Measurements from ENCODE around the gene IL4R.

Gene IL4R

DNA sequence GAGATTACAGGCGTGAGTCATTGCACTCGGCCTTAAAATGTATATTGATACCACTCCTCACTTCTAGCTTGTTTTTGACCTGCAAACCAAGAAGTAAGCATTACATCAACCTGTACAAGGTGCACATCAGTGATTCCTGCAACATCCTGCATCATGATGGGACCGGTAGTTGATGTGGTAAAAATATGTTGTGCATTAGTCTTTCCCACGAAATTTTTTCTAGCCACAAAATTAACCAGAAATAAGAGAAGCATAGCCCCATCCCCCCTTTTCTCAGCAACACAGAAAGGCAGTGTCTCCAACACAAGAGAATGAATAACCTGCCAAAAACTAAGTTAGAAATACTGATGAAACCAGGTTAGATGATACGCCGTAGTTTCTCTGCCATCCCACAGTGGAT lies 24.1 kb upstream of the IL4R start:
- peak; percentile 7 for DNase-seq

GRCh38 chr16:27290562-27290961 lies 23.2 kb upstream of the IL4R start:
- DNase-seq: peak; percentile 24

GRCh38 chr16:27291106-27291505 lies 22.7 kb upstream of the IL4R start:
- DNase-seq: peak; percentile 39

GRCh38 chr16:27291722-27292240 lies 22.0 kb upstream of the IL4R start:
- peak; percentile 32 for DNase-seq

- peak; percentile 6 for DNase-seq
Measured at GRCh38 chr16:27293343-27293742, 20.4 kb upstream of the IL4R start.

DNA sequence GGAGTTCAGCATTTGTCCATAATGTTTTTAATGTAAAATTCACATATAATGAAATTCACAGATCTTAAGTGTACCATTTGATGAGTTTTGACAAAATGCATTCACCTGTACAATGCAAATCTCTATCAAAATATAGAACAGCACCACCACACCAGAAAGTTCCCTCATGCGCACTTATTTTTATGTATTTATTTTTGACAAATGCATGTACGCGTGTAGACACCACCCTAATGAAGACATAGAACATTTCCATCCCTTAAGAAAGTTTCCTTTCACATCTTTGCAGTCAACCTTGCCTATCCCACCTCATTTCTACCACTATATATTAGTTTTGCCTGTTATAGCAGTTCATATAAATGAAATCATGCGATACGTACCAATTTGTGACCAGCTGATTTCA lies 15.6 kb upstream of the IL4R start:
- DNase-seq: no peak

DNA sequence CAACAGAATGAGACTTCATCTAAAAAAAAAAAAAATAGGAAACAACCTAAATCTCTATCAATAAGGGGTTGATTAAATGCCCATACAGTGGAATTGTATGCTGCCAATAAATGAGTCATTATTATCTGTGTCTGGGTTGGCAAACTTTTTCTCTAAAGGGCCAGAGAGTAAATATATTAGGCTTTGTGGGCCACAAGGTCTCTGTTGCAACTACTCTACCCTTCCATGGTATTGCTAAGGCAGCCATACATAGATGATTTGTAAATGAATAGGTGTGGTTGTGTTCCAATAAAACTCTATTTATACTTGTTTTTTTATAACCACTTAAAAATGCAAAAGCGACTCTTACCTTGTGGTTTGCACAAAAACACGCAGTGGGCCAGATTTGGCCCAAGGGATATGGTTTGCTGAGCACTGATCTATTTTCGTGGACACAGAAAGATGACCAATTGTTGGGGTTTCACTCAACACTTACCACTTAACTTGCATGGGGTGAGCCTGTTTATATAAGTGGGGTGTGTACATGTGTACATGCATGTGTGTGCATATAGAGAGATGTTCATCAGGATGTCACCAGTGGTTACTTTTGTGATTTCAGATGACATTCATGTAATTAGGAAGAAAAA lies 12.4 kb upstream of the IL4R start:
- no peak for DNase-seq

DNA sequence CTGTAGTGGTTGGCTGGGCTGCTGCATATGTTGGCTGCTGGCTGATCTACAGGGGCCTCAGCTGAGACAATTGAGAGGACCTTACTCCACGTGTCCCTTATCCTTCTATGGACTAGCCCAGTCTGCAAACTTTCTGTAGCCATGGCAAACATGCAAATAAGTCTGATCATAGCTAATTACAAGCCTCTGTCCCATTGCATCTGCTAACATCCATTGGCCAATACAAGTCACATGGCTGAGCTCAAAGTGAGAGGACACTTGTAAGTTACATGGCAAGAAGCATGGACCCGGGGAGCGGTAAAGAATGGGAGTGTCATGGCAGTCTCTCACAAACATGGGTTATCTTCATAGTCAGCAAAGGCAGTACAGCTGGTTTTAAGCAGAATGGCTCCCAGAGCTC lies 11.6 kb upstream of the IL4R start:
- no peak for DNase-seq

DNA sequence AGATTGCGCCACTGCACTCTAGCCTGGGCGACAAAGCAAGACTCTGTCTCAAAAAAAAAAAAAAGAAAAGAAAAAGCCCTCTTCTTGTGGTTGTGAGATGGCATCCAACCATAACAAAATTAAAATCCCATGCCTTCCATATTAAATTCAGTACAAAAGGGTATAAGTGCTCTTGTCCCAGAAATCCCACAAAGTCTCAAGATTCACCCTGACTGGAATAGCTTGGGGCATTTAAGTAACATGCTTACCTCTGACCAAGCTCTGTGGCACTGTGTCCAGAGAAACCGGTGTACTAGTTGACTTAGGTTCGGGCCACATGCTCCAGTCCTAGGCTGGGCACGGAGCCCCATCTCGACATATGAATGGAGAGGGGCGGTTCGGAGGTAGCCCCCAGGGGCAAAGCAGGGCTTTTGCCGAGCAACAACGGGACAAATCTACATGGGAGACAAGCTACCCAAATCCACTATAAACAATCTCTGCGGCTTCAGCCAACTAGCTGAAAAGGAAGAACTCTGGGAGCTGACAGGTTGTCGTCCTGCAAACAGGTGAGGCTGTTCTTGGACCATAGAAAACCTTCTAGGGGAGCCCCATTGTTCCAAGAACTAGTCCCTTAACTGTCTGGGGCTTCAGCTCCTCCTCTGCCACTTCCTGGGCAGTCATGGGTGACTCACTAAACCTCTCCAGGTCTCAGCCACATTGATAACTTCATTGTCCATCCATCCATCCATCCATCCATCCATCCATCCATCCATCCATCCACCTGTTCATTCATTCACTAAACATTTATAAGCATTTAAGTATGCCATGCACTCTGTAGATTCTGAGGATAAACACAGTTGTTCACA lies 10.3 kb upstream of the IL4R start:
- DNase-seq: no peak

DNA sequence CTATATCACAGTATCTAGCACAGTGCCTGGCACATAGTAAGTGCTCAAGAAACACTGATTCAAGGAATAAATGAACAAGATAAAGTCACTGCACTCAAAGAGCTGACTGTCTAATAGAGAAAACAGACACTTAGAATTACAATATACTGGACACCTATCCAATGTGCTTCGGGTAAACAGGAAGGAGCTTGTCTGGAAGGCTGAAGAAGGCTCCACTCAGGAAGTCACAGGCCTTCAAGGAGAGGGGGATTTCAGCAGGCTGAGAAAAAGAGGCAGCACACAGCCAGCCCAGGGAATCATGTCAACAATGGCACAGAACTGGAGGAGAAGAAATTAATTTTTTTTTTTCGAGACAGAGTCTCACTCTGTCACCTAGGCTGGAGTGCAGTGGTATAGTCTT lies 9.7 kb upstream of the IL4R start:
- DNase-seq: no peak

DNA sequence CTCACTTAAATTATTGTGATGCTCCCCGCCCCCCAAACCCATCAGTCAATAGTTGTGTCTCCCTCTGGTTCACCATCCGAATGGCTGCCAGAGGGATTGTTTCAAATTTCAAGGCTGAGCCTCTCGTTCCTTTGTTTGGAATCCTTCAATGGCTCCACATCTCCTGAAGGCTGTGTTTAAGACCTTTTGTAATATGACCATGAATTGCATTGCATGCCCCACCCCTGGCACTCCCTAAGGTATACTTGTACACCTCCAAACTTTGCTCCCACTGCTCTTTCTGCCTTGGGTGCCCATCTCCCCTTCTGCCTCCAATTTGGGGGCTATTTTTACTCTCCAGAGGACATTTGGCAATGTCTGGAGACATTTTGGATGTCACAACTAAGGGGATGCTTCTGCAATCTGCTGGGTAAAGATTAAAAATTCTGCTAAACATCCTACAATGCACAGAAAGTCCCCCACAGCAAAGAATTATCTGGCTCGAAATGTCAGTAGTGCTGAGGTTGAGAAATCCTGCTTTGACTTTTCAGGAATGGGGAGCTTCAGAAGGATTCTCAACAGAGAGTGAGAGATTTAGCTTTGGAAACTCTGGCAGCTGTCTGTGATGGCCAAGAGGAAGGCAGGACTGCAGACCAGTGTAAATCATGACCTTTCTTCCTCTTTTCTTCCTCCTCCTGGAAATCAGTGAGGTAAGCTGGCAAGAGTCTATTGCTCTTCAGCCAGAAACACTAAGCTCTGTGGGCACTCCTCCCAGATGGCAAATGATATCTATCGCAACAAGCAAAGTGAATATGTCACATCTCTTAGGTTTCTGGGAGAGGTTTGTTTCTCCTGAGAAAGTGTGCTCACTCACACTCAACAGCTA lies 8.7 kb upstream of the IL4R start:
- no peak for DNase-seq

GRCh38 chr16:27305839-27306442 lies 7.8 kb upstream of the IL4R start:
- DNase-seq: no peak

- no peak for DNase-seq
Measured at GRCh38 chr16:27308792-27309191, 5.0 kb upstream of the IL4R start.

DNA sequence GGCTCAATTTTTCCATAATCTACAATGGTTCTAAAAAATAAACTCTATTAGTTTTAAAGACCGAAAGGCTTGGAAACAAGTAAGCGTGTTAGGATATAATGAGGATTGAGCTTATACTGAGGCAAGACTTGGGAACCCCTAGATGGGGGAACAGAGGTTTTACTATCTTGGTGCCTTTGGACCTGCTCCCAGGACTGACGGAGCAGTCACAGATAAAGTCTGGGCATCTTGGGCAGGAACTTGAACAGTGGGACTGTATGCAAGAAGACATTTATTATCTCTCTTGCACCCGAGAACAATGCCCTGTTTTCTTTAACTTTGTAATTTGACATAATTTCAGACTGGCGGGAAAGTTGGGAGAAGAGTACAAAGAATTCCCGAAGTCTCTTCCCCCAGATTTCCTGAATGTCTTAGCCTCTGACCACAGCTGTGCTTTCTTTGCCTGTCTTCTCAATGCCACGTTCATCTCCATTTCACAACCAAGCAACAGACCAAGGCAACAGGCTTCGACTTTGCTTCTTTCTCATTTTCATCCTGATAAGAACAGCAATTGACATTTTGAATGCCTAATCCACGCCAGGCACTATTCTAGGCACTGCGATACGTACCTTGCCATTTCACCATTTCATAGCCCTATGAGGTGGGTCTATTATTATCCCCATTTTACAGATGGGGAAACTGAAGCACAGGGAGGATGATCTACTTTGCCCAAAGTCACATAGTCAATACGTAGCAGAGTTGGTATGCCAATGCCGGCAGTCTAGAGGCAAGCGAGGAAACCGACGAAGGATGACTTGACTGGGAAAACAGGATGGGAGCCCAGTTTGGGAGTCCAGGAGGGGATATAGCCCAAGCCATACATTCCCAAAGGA lies 3.0 kb upstream of the IL4R start:
- DNase-seq: no peak

DNA sequence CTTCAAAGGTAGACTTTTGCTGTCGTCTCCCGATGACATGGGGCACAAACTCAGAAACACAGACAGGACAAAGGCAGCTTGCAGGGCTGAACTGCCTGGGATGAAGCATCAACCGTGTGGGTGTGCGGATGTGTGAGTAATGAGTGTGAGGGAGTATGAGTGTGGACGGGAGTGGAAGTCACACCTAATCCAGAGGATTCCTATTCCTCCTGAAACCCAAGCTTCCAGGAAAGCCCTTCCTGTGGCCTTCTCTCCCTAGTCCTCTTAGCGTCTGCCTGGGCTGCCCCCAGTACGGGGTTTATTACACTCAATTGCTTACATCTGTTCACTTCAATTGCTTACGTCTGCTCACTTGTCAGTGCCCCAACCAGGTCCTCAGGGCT lies 2.3 kb upstream of the IL4R start:
- no peak for DNase-seq

DNA sequence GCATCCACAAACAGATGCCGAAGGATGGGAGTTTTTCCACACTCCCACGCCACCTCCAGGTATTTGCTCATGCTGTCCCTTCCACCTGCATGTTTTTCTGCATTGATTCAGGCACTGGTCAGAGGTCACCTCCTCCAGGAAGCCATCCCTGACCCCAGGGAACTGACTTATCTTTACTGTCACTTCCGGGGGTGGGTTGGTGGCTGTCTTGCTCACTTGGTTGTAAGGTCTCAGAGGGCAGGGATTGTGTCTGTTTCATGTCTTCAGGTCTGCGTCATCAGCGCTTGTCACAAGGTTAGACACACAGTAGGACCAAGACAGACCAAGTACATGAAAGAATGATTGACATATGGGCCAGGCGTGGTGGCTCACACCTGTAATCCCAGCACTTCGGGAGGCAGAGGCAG lies 1.9 kb upstream of the IL4R start:
- no peak for DNase-seq

DNA sequence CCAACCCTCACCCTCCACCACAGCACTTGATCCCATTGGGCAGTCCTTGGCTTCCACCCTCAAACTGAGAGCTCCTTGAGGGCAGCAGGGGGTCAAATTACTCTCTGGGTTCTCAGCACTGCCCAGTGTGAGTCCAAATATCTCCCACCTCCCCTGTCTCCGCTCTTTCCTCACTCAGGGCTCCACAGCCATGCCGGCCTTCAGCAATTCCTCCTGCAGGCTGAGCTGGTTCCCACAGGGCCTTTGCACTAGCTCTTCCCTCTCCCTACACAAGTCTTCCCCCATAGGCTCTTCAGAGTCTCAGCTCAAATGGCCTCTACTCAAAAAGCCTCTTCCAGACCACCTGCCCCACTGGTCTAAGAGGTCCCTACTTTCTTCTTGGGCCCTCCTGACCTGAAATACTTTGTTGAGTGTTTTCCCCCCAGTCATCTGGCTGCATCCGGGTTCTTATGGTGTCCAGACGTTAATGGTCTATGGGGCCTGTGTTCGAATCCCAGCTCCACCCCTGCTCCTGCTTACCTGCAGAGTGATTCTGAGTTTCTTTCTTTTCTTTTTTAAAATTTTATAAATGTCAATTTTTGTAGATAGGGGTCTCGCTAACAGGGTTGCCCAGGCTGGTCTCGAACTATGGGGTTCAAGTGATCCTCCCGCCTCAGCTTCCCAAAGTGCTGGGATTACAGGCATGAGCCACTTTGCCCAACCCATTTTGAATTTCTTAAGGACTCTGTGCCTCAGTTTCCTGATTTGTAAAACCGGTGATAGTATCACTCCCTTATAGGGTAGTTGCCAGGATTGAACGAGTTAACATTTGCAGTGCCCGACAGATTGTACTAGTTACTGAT lies 973 bp upstream of the IL4R start:
- no peak for DNase-seq

DNA sequence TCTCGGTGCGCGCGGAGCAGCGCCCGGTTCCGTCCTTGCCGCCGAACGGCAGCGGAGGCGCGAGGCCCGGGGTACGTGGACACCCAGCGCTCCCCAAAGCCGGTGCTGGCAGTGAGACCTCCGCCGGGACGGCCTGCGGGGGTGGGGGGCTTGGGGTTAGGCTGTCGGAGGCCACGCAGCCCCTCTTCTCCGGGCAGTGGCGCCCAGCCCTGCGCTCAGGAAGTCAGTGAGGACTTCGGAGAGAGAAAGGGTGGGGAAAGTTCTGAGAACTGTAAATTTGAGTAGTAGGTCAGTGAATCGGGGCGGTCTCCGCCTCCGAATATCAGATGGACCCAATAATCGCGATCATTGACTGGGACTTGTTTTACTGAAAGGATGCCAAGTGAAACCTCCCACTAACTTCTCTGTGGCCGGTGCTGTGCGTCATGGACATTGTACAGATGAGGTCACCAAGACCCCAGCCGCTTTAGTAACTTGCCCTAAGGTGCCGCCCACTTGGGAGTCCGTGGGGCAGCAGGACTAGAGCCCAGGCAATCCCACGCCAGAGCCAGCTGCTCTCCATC lies 468 bp downstream of the IL4R start:
- peak; percentile 79 for DNase-seq

GRCh38 chr16:27314986-27315332 lies 1.2 kb downstream of the IL4R start:
- DNase-seq: no peak

DNA sequence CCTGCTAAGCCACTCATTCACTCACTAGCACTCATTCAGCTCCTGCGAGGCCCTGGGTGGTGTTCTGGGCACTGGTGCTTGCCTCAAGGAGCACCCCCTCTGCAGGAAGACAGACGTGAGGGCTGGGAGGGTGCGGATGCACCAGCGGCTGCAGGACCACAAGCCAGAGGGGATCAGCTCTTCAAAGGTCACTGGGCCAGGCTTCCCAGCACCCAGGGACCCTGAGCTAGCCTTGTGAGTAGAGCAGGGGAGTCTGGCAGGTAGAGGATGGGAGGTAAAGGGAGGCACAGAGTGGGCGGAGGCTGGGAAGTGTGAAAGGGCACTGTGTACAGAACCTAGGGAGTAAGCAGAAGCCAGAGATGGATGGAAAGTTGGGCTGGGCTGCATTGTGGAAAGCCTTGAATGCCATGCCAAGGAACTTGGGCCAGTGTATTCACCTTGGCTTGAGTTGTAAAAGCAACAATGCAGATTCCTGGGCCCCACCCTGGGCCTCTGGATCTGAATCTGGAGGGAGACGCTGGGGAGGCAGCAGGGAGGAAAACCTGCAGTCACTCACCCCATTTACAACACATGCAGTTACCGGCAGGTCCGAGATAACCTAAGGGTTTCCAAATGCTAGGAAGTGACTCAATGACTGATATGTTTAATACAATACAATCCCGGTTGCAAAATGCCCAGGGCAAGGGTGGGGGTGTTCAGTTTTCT lies 1.7 kb downstream of the IL4R start:
- DNase-seq: peak; percentile 64
